Liver (tissue), 9 donors: ENCODE measurements around the gene CACNA1B. TPM values are rescaled to one million over a fixed set of nuclear protein-coding genes. Genes with fewer than 3 reads are reported as not detected.

Source experiments
- DNase-seq: peaks from one replicate; pipeline ENCODE4 v3.0.0-alpha.2; 2017; ENCODE audit warnings: low spot score
- H3K27ac ChIP-seq, 2 donors: one replicate each; pipeline ENCODE4 v1.7.0; 2013; ENCODE audit warnings: inconsistent platforms in 2 of 2, low read length in 2 of 2, control low read depth in 1 of 2, low read depth in 1 of 2, mild to moderate bottlenecking in 1 of 2
- H3K27me3 ChIP-seq, 4 donors: one replicate each; pipeline versions ENCODE4 v1.6.1 to v1.7.0; 2013; ENCODE audit warnings: low read length in 3 of 4, inconsistent platforms in 1 of 4, mild to moderate bottlenecking in 1 of 4, moderate library complexity in 1 of 4; ENCODE audit not compliant: control insufficient read depth in 4 of 4, insufficient read depth in 4 of 4
- H3K36me3 ChIP-seq, 4 donors: one replicate each; pipeline versions ENCODE4 v1.6.1 to v1.7.0; 2013; ENCODE audit warnings: low read length in 3 of 4, mild to moderate bottlenecking in 3 of 4, low read depth in 1 of 4, moderate library complexity in 1 of 4; ENCODE audit not compliant: control insufficient read depth in 4 of 4, insufficient read depth in 3 of 4
- H3K4me1 ChIP-seq, 4 donors: one replicate each; pipeline versions ENCODE4 v1.6.1 to v1.7.0; 2013; ENCODE audit warnings: low read length in 3 of 4, mild to moderate bottlenecking in 3 of 4, moderate library complexity in 1 of 4; ENCODE audit not compliant: control insufficient read depth in 4 of 4, insufficient read depth in 4 of 4
- H3K4me3 ChIP-seq, 3 donors: one replicate each; pipeline versions ENCODE4 v1.6.1 to v1.7.0; 2013; ENCODE audit warnings: low read length in 3 of 3, control low read depth in 1 of 3, low read depth in 1 of 3, mild to moderate bottlenecking in 1 of 3
- H3K9ac ChIP-seq, 2 donors: one replicate each; pipeline ENCODE4 v1.7.0; 2013; ENCODE audit warnings: low read length in 2 of 2, mild to moderate bottlenecking in 2 of 2, moderate library complexity in 2 of 2, control low read depth in 1 of 2, low read depth in 1 of 2
- H3K9me3 ChIP-seq, 4 donors: one replicate each; pipeline versions ENCODE4 v1.6.1 to v1.7.0; 2013; ENCODE audit warnings: low read length in 3 of 4; ENCODE audit not compliant: control insufficient read depth in 4 of 4
- CTCF ChIP-seq: fragments of 150-350 bp; IDR thresholded peaks from 2 replicates; pipeline ENCODE4 v1.5.1; 2017; ENCODE audit warnings: improper control_type of control experiment, low read depth, low read length; ENCODE audit not compliant: missing input control
- EGR1 ChIP-seq, 2 donors: IDR thresholded peaks; 2 replicates each; pipeline ENCODE4 v1.6.1; 2016 to 2018; ENCODE audit warnings: antibody characterized with exemption in 2 of 2, low read depth in 2 of 2
- FOXA1 ChIP-seq: IDR thresholded peaks from 2 replicates; pipeline ENCODE4 v1.6.1; 2016; ENCODE audit warnings: antibody characterized with exemption
- FOXA2 ChIP-seq: IDR thresholded peaks from 2 replicates; pipeline ENCODE4 v1.6.1; 2016; ENCODE audit warnings: antibody characterized with exemption
- GABPA ChIP-seq, 2 donors: IDR thresholded peaks in 1 of 2; conservative IDR thresholded peaks in 1 of 2; 2 replicates each; pipeline ENCODE4 v1.6.1; 2016; ENCODE audit warnings: antibody characterized with exemption in 2 of 2, mild to moderate bottlenecking in 1 of 2, moderate library complexity in 1 of 2
- HNF4A ChIP-seq, 2 donors: conservative IDR thresholded peaks; 2 replicates each; pipeline ENCODE4 v1.6.1; 2016; ENCODE audit warnings: antibody characterized with exemption in 2 of 2, mild to moderate bottlenecking in 2 of 2
- HNF4G ChIP-seq: IDR thresholded peaks from 2 replicates; pipeline ENCODE4 v1.6.1; 2016; ENCODE audit warnings: antibody characterized with exemption
- JUND ChIP-seq, 2 donors: IDR thresholded peaks; 2 replicates each; pipeline ENCODE4 v1.6.1; 2016; ENCODE audit warnings: antibody characterized with exemption in 2 of 2
- MAX ChIP-seq: IDR thresholded peaks from 2 replicates; pipeline ENCODE4 v1.6.1; 2016; ENCODE audit warnings: antibody characterized with exemption
- RAD21 ChIP-seq, 2 donors: IDR thresholded peaks; 2 replicates each; pipeline ENCODE4 v1.6.1; 2016; ENCODE audit warnings: antibody characterized with exemption in 2 of 2, mild to moderate bottlenecking in 2 of 2
- RXRA ChIP-seq, 2 donors: IDR thresholded peaks; 2 replicates each; pipeline ENCODE4 v1.6.1; 2017 to 2018; ENCODE audit warnings: antibody characterized with exemption in 2 of 2, mild to moderate bottlenecking in 1 of 2
- SP1 ChIP-seq: IDR thresholded peaks from 2 replicates; pipeline ENCODE4 v1.6.1; 2018; ENCODE audit warnings: antibody characterized with exemption, mild to moderate bottlenecking
- TAF1 ChIP-seq: conservative IDR thresholded peaks from 2 replicates; pipeline ENCODE4 v1.6.1; 2016; ENCODE audit warnings: antibody characterized with exemption, mild to moderate bottlenecking
- YY1 ChIP-seq: IDR thresholded peaks from 2 replicates; pipeline ENCODE4 v1.6.1; 2016; ENCODE audit warnings: antibody characterized with exemption, mild to moderate bottlenecking
- WGBS: extraction: QIAGEN DNeasy Blood & Tissue Kit; methylation state at CpG from one replicate; pipeline ENCODE4 v1.1.7; 2013; 5-methylcytosine and 5-hydroxymethylcytosine counted together
- polyA plus RNA-seq, 2 donors: library from polyadenylated mRNA; stranded (reverse) in 1 of 2; unstranded in 1 of 2; fragments of 200-250 nt in 1 of 2; fragments of >200 nt in 1 of 2; fragmentation: Nextera tagmentation in 1 of 2; extraction: Ambion mirVana in 1 of 2; gene quantifications; one replicate each; pipeline versions ENCODE4 v1.2.1 to v1.2.3, GENCODE V29; 2013 to 2015
- total RNA-seq, 2 donors: library from RNA; depleted of rRNA; stranded (reverse); fragments of >200 nt; gene quantifications; one replicate each; pipeline ENCODE4 v1.2.3, GENCODE V29; 2014
- TF ChIP-seq, protein P1 (sequence below): IDR thresholded peaks from 2 replicates; pipeline ENCODE4 v1.6.1; 2016; ENCODE audit warnings: antibody characterized with exemption
- TF ChIP-seq, protein P2 (sequence below): IDR thresholded peaks from 2 replicates; pipeline ENCODE4 v1.6.1; 2016; ENCODE audit warnings: antibody characterized with exemption
- donor health status: healthy.
- donor health status: healthy.
- donor health status: healthy.
- donor health status: healthy.
- donor health status: healthy.

Gene CACNA1B
- total and polyA plus RNA-seq, 4 donors = under 0.01 to 0.05 TPM; not detected in 2

GRCh38 chr9:137985637-137986071 is 108.1 kb downstream of the CACNA1B start:
- no peak for TF ChIP-seq RAD21 (IDR thresholded peaks at IDR 0.05)
- H3K27me3 ChIP-seq = no peaks in the 10 kb centered on the region
- H3K27ac ChIP-seq = no peak overlapping the region
- no peaks in the 10 kb centered on the region for H3K4me1 ChIP-seq
- DNase-seq = no peak
- H3K9me3 ChIP-seq = no peaks in the 10 kb centered on the region
- H3K36me3 ChIP-seq = no peaks in the 10 kb centered on the region
- H3K9ac ChIP-seq = no peak overlapping the region
- WGBS = 94% methylated on average over 13 of the region's 13 CpGs
- no peak overlapping the region for H3K4me3 ChIP-seq

GRCh38 chr9:137986268-137987099 is 108.9 kb downstream of the CACNA1B start:
- TF ChIP-seq CTCF = no peak
- TF ChIP-seq GABPA (IDR thresholded peaks at IDR 0.05 in 1 of 2, conservative IDR thresholded peaks at IDR 0.05 in 1 of 2) = no peak
- 88% methylated on average over 22 of the region's 22 CpGs for WGBS
- H3K4me3 ChIP-seq = no peak overlapping the region
- H3K27ac ChIP-seq = no peak overlapping the region
- DNase-seq = no peak
- no peaks in the 10 kb centered on the region for H3K27me3 ChIP-seq
- H3K9me3 ChIP-seq = no peaks in the 10 kb centered on the region
- no peak overlapping the region for H3K9ac ChIP-seq
- H3K4me1 ChIP-seq = no peaks in the 10 kb centered on the region
- no peaks in the 10 kb centered on the region for H3K36me3 ChIP-seq

DNA sequence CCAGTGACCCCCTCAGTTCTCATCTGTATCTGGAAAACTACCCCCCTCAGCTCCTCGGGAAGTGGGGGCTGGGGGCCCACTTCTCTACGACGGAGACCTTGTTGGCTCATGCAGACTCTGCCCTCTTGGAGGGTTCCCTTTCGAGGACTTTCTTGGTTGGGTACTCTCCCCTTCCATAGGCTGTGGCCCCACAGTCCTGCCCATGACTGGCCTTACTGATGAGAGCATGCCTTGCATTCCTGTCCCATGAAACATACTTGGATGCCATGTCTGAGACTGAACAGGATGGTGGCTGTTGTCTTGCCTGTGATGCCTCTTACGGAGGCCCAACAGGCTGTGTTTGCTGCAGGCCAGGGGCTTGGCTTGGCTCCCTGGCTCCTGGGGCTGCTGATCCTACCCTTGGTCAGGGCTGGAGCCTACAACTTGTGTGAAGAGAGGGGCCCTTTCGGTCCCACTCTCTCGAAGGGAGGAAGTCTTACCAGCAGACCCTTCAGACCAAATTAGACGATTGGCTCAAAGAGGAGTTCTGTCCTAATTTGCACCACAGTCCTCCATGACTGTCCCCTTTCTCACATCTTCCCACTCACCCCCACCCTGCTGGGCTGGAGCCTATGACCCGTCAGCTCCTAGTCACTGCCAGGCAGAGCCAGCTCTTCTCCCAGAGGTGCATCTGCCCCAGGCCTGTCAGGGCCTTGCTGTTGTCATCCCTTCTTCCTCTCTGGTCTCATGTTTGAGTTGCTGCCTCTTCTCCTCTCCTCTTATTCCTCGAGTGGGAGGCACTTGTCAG is 109.9 kb downstream of the CACNA1B start:
- WGBS = 82% methylated on average over 10 of the region's 10 CpGs
- Histone ChIP-seq H3K9me3 (no peaks in the 10 kb centered on the region), H3K36me3 (no peaks in the 10 kb centered on the region), H3K4me3 (no peak overlapping the region), H3K27me3 (no peaks in the 10 kb centered on the region), H3K9ac (no peak overlapping the region), H3K27ac (no peak overlapping the region), H3K4me1 (no peaks in the 10 kb centered on the region)
- no peak for DNase-seq
- no peak for TF ChIP-seq FOXA2
- TF ChIP-seq FOXA1 = no peak
- no peak for TF ChIP-seq HNF4G
- TF ChIP-seq SP1 = no peak
- no peak for TF ChIP-seq JUND (IDR thresholded peaks at IDR 0.05)
- TF ChIP-seq CTCF = no peak
- TF ChIP-seq RXRA (IDR thresholded peaks at IDR 0.05) = no peak
- TF ChIP-seq YY1 = no peak
- TF ChIP-seq GABPA (IDR thresholded peaks at IDR 0.05 in 1 of 2, conservative IDR thresholded peaks at IDR 0.05 in 1 of 2) = no peak
- TF ChIP-seq EGR1 (IDR thresholded peaks at IDR 0.05; ENCODE audit: low read depth in 2 of 2) = no peak
- no peak for TF ChIP-seq TAF1
- TF ChIP-seq MAX = no peak
- TF ChIP-seq, protein P1, sequence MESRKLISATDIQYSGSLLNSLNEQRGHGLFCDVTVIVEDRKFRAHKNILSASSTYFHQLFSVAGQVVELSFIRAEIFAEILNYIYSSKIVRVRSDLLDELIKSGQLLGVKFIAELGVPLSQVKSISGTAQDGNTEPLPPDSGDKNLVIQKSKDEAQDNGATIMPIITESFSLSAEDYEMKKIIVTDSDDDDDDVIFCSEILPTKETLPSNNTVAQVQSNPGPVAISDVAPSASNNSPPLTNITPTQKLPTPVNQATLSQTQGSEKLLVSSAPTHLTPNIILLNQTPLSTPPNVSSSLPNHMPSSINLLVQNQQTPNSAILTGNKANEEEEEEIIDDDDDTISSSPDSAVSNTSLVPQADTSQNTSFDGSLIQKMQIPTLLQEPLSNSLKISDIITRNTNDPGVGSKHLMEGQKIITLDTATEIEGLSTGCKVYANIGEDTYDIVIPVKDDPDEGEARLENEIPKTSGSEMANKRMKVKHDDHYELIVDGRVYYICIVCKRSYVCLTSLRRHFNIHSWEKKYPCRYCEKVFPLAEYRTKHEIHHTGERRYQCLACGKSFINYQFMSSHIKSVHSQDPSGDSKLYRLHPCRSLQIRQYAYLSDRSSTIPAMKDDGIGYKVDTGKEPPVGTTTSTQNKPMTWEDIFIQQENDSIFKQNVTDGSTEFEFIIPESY = no peak
- TF ChIP-seq RAD21 (IDR thresholded peaks at IDR 0.05) = no peak
- TF ChIP-seq, protein P2, sequence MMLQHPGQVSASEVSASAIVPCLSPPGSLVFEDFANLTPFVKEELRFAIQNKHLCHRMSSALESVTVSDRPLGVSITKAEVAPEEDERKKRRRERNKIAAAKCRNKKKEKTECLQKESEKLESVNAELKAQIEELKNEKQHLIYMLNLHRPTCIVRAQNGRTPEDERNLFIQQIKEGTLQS = no peak
- no peak for TF ChIP-seq HNF4A (conservative IDR thresholded peaks at IDR 0.05)
